AG09309 (cell line): Measurements from ENCODE around the gene JAKMIP1.

Experiments used
- DNase-seq: peaks from one replicate; pipeline ENCODE4 v3.0.0-alpha.2; 2010; ENCODE audit warnings: low read depth
- H3K4me3 ChIP-seq: 2 replicates; pipeline ENCODE4 v1.5.1; 2011; ENCODE audit warnings: mild to moderate bottlenecking, low read depth, low read length, moderate library complexity; ENCODE audit not compliant: control insufficient read depth
- CTCF ChIP-seq: IDR thresholded peaks from 2 replicates; pipeline ENCODE4 v1.5.1; 2011; ENCODE audit warnings: mild to moderate bottlenecking, low read depth, low read length, inconsistent platforms; ENCODE audit not compliant: insufficient read depth, control insufficient read depth; ENCODE audit errors: missing control alignments

The JAKMIP1 gene

DNA sequence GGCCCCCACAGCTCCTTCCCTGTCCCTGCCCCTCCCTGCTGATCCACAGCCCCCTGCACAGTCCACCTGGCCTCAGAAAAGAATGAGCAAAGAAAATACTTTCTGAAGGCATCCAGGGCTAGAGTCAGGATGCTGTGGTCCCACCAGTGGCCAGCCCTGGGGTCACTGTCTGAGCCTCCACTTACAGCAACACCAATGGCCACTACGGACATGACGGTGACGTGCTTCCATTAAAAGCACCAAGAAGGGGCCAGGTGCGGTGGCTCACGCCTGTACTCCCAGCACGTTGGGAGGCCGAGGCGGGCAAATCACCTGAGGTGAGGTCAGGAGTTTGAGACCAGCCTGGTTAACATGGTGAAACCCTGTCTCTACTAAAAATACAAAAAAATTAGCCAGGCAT is 4.0 kb downstream of the JAKMIP1 start:
- no peak overlapping the region for H3K4me3 ChIP-seq
- no peak for TF ChIP-seq CTCF
- no peak for DNase-seq

DNA sequence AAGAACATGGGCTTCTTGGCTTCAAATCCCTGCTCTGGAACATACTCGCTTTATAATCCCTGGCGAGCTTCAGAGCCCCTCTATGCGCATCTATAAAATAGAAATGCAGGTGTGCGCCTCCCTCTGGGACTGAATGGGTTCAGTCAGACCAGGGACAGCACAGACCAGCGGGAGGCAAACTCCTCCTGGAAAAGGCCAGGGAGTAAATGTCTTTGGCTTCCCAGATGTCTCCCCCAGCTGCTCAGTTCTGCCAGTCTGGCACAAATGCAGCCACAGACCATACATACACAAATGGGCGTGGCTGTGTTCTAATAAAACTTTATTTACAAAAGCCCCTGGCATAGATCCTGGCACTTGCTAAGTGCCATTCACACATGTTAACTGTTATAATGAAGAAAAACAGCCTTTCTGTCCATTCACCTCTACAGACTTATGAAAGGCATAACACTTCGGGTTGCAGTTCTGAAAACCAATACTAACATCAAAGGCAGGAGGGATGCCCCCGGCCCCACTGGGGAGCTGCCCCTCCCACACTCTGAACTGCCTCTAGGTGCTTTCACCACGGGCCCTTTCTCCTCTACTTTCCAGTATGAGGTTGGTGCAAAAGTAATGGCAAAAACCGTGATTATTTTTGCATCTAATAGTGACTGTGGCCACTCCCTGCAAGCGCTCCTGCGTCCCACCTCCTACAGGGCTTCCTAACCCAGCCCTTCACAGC is 4.6 kb downstream of the JAKMIP1 start:
- no peak for DNase-seq
- H3K4me3 ChIP-seq, result no peak overlapping the region
- no peak for TF ChIP-seq CTCF

DNA sequence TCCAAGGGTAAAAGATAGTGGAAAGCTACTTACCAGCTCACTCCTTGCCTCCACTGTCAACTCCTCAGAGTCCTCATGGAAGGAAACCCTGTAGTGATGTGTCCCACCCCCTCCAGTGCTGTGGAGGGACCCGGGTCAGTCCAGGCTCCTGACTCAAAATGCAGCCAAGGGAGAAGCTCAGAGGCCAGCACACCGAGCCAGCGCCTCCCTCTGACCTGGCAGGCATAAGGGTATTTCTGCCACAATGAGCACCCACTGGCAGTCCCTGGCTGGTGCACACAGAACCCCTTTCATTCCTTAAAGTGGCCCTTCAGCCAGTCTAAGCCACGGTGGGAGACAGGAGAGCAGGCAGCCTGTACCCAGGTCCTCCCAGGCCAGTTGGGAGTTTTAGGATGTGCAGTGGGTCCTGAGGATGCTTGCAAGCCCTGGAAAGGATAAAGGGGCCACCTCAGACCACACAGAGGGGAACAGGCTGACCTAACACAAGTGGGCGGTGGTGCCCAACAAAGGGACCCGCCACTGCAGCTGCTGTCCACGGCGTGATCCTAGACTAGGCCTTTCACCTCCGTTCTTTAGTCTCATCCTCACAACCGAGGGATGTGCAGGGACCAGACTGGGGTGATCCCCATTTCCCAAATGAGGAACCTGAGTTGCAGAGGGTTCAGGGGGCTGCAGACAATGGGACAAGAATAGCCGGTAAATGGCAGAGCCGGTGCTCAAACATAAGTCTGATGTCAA is 5.7 kb downstream of the JAKMIP1 start:
- H3K4me3 ChIP-seq, result no peak overlapping the region
- no peak for TF ChIP-seq CTCF
- no peak for DNase-seq

- no peak overlapping the region for H3K4me3 ChIP-seq
- no peak for TF ChIP-seq CTCF
- no peak for DNase-seq
Observed at GRCh38 chr4:6193399-6193798, 7.0 kb downstream of the JAKMIP1 start.

DNA sequence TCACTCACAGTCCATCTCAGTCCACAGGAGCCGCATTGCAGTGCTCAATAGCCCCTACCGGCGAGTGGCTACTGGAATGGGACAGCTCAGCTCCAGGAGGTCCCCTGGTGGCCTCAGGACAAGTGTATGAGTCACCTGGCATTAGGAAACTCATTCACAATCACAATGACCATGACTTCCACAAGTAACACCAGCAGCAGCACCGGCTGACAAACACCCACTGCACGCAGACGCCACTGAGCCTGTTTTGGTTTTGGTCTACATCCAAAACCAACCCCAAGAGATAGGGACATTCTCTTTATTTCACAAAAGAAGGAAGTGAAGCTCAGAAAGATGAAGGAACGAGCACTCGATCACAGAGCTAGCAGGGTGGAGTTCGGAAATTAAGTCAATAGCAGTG is 8.1 kb downstream of the JAKMIP1 start:
- no peak for TF ChIP-seq CTCF
- no peak for DNase-seq
- no peak overlapping the region for H3K4me3 ChIP-seq

- no peak for DNase-seq
- no peak overlapping the region for H3K4me3 ChIP-seq
- TF ChIP-seq CTCF, result no peak
Observed at GRCh38 chr4:6191448-6192130, 8.8 kb downstream of the JAKMIP1 start.
